H1 (cell line): ENCODE results near the gene SCRN1. TPM values are rescaled to one million over a fixed set of nuclear protein-coding genes. Genes with fewer than 3 reads are reported as not detected.

ENCODE experiments used
- CTCF ChIA-PET: fragments of 300-600 bp; sonication (Branson Sonifier 250); formaldehyde crosslinking; loops from one replicate; lab custom pipeline; 2021; ENCODE audit not compliant: partially characterized antibody; lab: Charles Lee
- POLR2A ChIA-PET: fragments of 300-600 bp; sonication (Branson Sonifier 250); formaldehyde crosslinking; loops from one replicate; lab custom pipeline; 2021; ENCODE audit warnings: inconsistent platforms; ENCODE audit not compliant: partially characterized antibody; lab: Charles Lee
- DNase-seq, 2 experiments: peaks; one replicate each; pipeline versions ENCODE4 v3.0.0 to v3.0.0-alpha.2; 2010 to 2022; ENCODE audit warnings: low spot score in 2 of 2, low read depth in 1 of 2, mixed read lengths in 1 of 2
- FAIRE-seq: peaks from 2 replicates; lab custom pipeline; 2011; peaks lifted over from hg19 to GRCh38; lab: Jason Lieb, UNC
- H2AFZ ChIP-seq: 2 replicates; pipeline ENCODE4 v1.8.1; 2012; ENCODE audit warnings: low read length, inconsistent platforms
- H2AK5ac ChIP-seq: 2 replicates; pipeline ENCODE4 v1.6.1; 2013; ENCODE audit warnings: low read depth, low read length
- H2BK120ac ChIP-seq: replicated peaks from 2 replicates; pipeline ENCODE3; 2013; ENCODE audit warnings: low read depth, low read length, inconsistent platforms
- H2BK12ac ChIP-seq: 2 replicates; pipeline ENCODE4 v1.6.1; 2013; ENCODE audit warnings: low read depth, low read length
- H2BK15ac ChIP-seq: 2 replicates; pipeline ENCODE4 v1.6.1; 2013; ENCODE audit warnings: low read length
- H2BK20ac ChIP-seq: 2 replicates; pipeline ENCODE4 v1.6.1; 2013; ENCODE audit warnings: low read length
- H2BK5ac ChIP-seq: 2 replicates; pipeline ENCODE4 v1.6.1; 2013; ENCODE audit warnings: low read depth, low read length
- H3K14ac ChIP-seq: 2 replicates; pipeline ENCODE4 v1.6.1; 2013; ENCODE audit warnings: inconsistent platforms; ENCODE audit not compliant: insufficient read length
- H3K18ac ChIP-seq: 2 replicates; pipeline ENCODE4 v1.6.1; 2013; ENCODE audit warnings: low read length; ENCODE audit errors: extremely low read depth
- H3K23ac ChIP-seq: 2 replicates; pipeline ENCODE4 v1.6.1; 2013; ENCODE audit warnings: inconsistent platforms; ENCODE audit not compliant: insufficient read length
- H3K23me2 ChIP-seq: 2 replicates; pipeline ENCODE4 v1.6.1; 2013; ENCODE audit warnings: low read depth, low read length
- H3K27ac ChIP-seq: 2 replicates; pipeline ENCODE4 v1.6.1; 2011; ENCODE audit warnings: low read depth, low read length, inconsistent platforms
- H3K27me3 ChIP-seq, 4 experiments: replicated peaks in 1 of 4; 1 replicate in 1 of 4; 2 replicates in 3 of 4; pipeline versions ENCODE4 v1.6.1 to v1.8.1; 2011 to 2013; ENCODE audit warnings: low read length in 3 of 4, mild to moderate bottlenecking in 3 of 4, inconsistent platforms in 2 of 4, mixed read lengths in 2 of 4, moderate library complexity in 1 of 4; ENCODE audit not compliant: control insufficient read depth in 3 of 4, insufficient read depth in 3 of 4; ENCODE audit errors: extremely low read depth in 1 of 4
- H3K36me3 ChIP-seq, 4 experiments: 2 replicates each; pipeline versions ENCODE4 v1.6.1 to v1.8.1; 2011 to 2013; ENCODE audit warnings: mild to moderate bottlenecking in 4 of 4, low read length in 3 of 4, moderate library complexity in 2 of 4, control low read depth in 1 of 4, inconsistent platforms in 1 of 4; ENCODE audit not compliant: insufficient read depth in 4 of 4, control insufficient read depth in 2 of 4
- H3K4ac ChIP-seq: replicated peaks from 2 replicates; pipeline ENCODE3; 2013; ENCODE audit warnings: low read length, low read depth, mixed read lengths, inconsistent platforms; ENCODE audit not compliant: insufficient read length
- H3K4me1 ChIP-seq, 4 experiments: replicated peaks in 1 of 4; 1 replicate in 1 of 4; 2 replicates in 3 of 4; pipeline versions ENCODE4 v1.6.1 to v1.8.1; 2011 to 2013; ENCODE audit warnings: low read length in 3 of 4, inconsistent platforms in 2 of 4, mixed read lengths in 1 of 4; ENCODE audit not compliant: insufficient read depth in 4 of 4, control insufficient read depth in 3 of 4
- H3K4me2 ChIP-seq, 2 experiments: 2 replicates each; pipeline versions ENCODE4 v1.6.1 to v1.8.1; 2011 to 2013; ENCODE audit warnings: low read depth in 2 of 2, low read length in 2 of 2, control low read depth in 1 of 2, inconsistent platforms in 1 of 2, mild to moderate bottlenecking in 1 of 2; ENCODE audit not compliant: insufficient read depth in 1 of 2
- H3K4me3 ChIP-seq, 4 experiments: fragments of 200-600, 300-600 bp in 1 of 4; sonication (generic), shearing (Covaris generic), sonication (Bioruptor Twin) in 1 of 4; 2 replicates each; pipeline versions ENCODE4 v1.5.1 to v1.8.1; 2011 to 2016; ENCODE audit warnings: low read length in 4 of 4, low read depth in 3 of 4, control low read depth in 2 of 4, inconsistent platforms in 2 of 4, mild to moderate bottlenecking in 2 of 4, mixed read lengths in 1 of 4, moderate library complexity in 1 of 4; ENCODE audit not compliant: insufficient read depth in 2 of 4; ENCODE audit errors: extremely low read depth in 1 of 4
- H3K56ac ChIP-seq: replicated peaks from 2 replicates; pipeline ENCODE3; 2013; ENCODE audit warnings: low read depth, mild to moderate bottlenecking, mixed read lengths, low read length, inconsistent platforms; ENCODE audit not compliant: insufficient read length
- H3K79me1 ChIP-seq: 2 replicates; pipeline ENCODE4 v1.6.1; 2013; ENCODE audit warnings: low read depth, low read length, control low read depth
- H3K79me2 ChIP-seq, 2 experiments: 2 replicates each; pipeline versions ENCODE4 v1.6.1 to v1.8.1; 2012 to 2013; ENCODE audit warnings: low read length in 2 of 2, mild to moderate bottlenecking in 2 of 2, inconsistent platforms in 1 of 2; ENCODE audit not compliant: insufficient read depth in 2 of 2, control insufficient read depth in 1 of 2
- H3K9ac ChIP-seq, 4 experiments: replicated peaks in 1 of 4; 1 replicate in 1 of 4; 2 replicates in 3 of 4; pipeline versions ENCODE4 v1.6.1 to v1.8.1; 2011 to 2013; ENCODE audit warnings: low read depth in 3 of 4, low read length in 3 of 4, control low read depth in 2 of 4, mild to moderate bottlenecking in 2 of 4, moderate library complexity in 2 of 4, inconsistent platforms in 1 of 4; ENCODE audit errors: extremely low read depth in 1 of 4
- H3K9me3 ChIP-seq, 2 experiments: 2 replicates each; pipeline versions ENCODE4 v1.6.1 to v1.8.1; 2012 to 2013; ENCODE audit warnings: mild to moderate bottlenecking in 2 of 2, moderate library complexity in 2 of 2, control low read depth in 1 of 2, inconsistent platforms in 1 of 2, low read depth in 1 of 2, low read length in 1 of 2, mixed read lengths in 1 of 2; ENCODE audit not compliant: insufficient read depth in 2 of 2
- H4K20me1 ChIP-seq, 2 experiments: replicated peaks in 1 of 2; 2 replicates each; pipeline versions ENCODE3 to v1.8.1; 2011 to 2013; ENCODE audit warnings: inconsistent platforms in 2 of 2, low read length in 2 of 2, mild to moderate bottlenecking in 1 of 2; ENCODE audit not compliant: insufficient read depth in 2 of 2, control insufficient read depth in 1 of 2
- H4K5ac ChIP-seq: 2 replicates; pipeline ENCODE4 v1.6.1; 2013; ENCODE audit warnings: low read length, low read depth, mixed read lengths, inconsistent platforms; ENCODE audit not compliant: insufficient read length
- H4K8ac ChIP-seq: 2 replicates; pipeline ENCODE4 v1.8.0; 2013; ENCODE audit warnings: mild to moderate bottlenecking, moderate library complexity, low read length, inconsistent platforms; ENCODE audit not compliant: insufficient read depth; ENCODE audit errors: extremely low read depth
- H4K91ac ChIP-seq: replicated peaks from 2 replicates; pipeline ENCODE3; 2013; ENCODE audit warnings: low read length, mixed read lengths, inconsistent platforms; ENCODE audit not compliant: insufficient read length
- KDM5A ChIP-seq: fragments of 200-600 bp; IDR thresholded peaks from 2 replicates; pipeline ENCODE4 v1.7.1; 2012; ENCODE audit warnings: mild to moderate bottlenecking, low read length, inconsistent platforms, mixed read lengths
- RNF2 ChIP-seq: fragments of 200-900, 300-1000 bp; sonication (generic); IDR thresholded peaks from 2 replicates; pipeline ENCODE4 v1.7.1; 2016; ENCODE audit warnings: borderline replicate concordance, low read depth, mild to moderate bottlenecking, antibody characterized with exemption, low read length; ENCODE audit not compliant: poor library complexity, severe bottlenecking; ENCODE audit errors: missing control alignments
- SP1 ChIP-seq: IDR thresholded peaks from 2 replicates; pipeline ENCODE4 v1.6.1; 2011; ENCODE audit warnings: low read depth, low read length
- SP2 ChIP-seq: IDR thresholded peaks from 2 replicates; pipeline ENCODE4 v1.6.1; 2012; ENCODE audit warnings: mild to moderate bottlenecking, low read length, inconsistent platforms
- SRF ChIP-seq: IDR thresholded peaks from 2 replicates; pipeline ENCODE4 v1.6.1; 2011; ENCODE audit warnings: mild to moderate bottlenecking, low read depth, low read length, moderate library complexity
- WGBS, 2 experiments: shearing (Covaris generic) in 1 of 2; methylation state at CpG; one replicate each; pipeline versions ENCODE4 v1.1.6 to v1.1.7; 2013 to 2015; ENCODE audit warnings: low lambda C conversion rate in 2 of 2, mixed read lengths in 2 of 2, inconsistent platforms in 1 of 2, low coverage in 1 of 2, missing lambda C conversion rate in 1 of 2; ENCODE audit not compliant: insufficient replicate concordance in 2 of 2, insufficient coverage in 1 of 2, insufficient read length in 1 of 2; ENCODE audit errors: extremely low coverage in 1 of 2, missing lambda C conversion rate in 1 of 2; 5-methylcytosine and 5-hydroxymethylcytosine counted together
- polyA plus RNA-seq, 7 experiments: library from polyadenylated mRNA; depleted of rRNA in 3 of 7; stranded (reverse) in 5 of 7; unstranded in 2 of 7; fragments of >200 nt in 5 of 7; fragments of 200-250 nt in 2 of 7; gene quantifications; 1 replicate in 5 of 7; 2 replicates in 1 of 7; 4 replicates in 1 of 7; pipeline versions ENCODE4 v1.2.1 to v1.2.3, GENCODE V29; 2011 to 2013; ENCODE audit warnings: missing spikeins in 2 of 7, mixed read lengths in 2 of 7
- total RNA-seq: library from RNA; stranded (reverse); fragmentation: NEBNext Ultra II Directional; extraction: Animal tissue kit (Norgen Biotek cat#: 25700); gene quantifications from 2 replicates; pipeline ENCODE4 v1.2.1, GENCODE V29; 2021

SCRN1 gene
- total and polyA plus RNA-seq, 2 of the 8 experiments (the other 6 are each of a cell fraction or from before 2014, with no cell fraction given) = 36.0 to 75.8 TPM

- H4K5ac ChIP-seq = no peak overlapping the region
- H3K79me1 ChIP-seq = no peaks in the 10 kb centered on the region
- no peak overlapping the region for H2BK12ac ChIP-seq
- no peaks in the 10 kb centered on the region for H3K4me1 ChIP-seq
- H2BK15ac ChIP-seq = no peak overlapping the region
- no peak overlapping the region for H3K27ac ChIP-seq
- TF ChIP-seq SP1 (no peak), KDM5A (no peak), SP2 (no peak), SRF (no peak), RNF2 (no peak)
- H3K36me3 ChIP-seq = peaks cover 0 to 7% (median 2%) of the 10 kb centered on the region in 4 experiments; a peak in 2 of 8 replicates
- H2BK20ac ChIP-seq = no peak overlapping the region
- no peak overlapping the region for H3K14ac ChIP-seq
- 94 to 100% methylated on average over 1 to 6 of the region's 6 CpGs for WGBS, 2 experiments
- H3K23me2 ChIP-seq = no peaks in the 10 kb centered on the region
- no peaks in the 10 kb centered on the region for H3K79me2 ChIP-seq
- H2BK120ac ChIP-seq = no peak overlapping the region
- H3K4ac ChIP-seq = no peak overlapping the region
- H3K27me3 ChIP-seq = no peaks in the 10 kb centered on the region
- no peak overlapping the region for H4K8ac ChIP-seq
- POLR2A ChIA-PET = no interaction called here
- no peak overlapping the region for H2AFZ ChIP-seq
- H4K91ac ChIP-seq = no peak overlapping the region
- H3K9me3 ChIP-seq = no peaks in the 10 kb centered on the region
- DNase-seq = no peak
- H3K56ac ChIP-seq = no peak overlapping the region
- no peak overlapping the region for H2BK5ac ChIP-seq
- FAIRE-seq = no peak
- no peak overlapping the region for H3K4me3 ChIP-seq
- no peak overlapping the region for H2AK5ac ChIP-seq
- no peaks in the 10 kb centered on the region for H4K20me1 ChIP-seq
- H3K9ac ChIP-seq = no peak overlapping the region
- H3K18ac ChIP-seq = no peak overlapping the region
- no peak overlapping the region for H3K23ac ChIP-seq
- CTCF ChIA-PET = interaction anchor here (0.7 to 2.5 kb wide), 3 partner anchors 32 to 62 kb away, joined by 4 to 10 read pairs (median 9); no protein-coding TSS in a partner anchor
- H3K4me2 ChIP-seq = no peak overlapping the region
Observed at GRCh38 chr7:30010021-30010420, 20.4 kb upstream of the SCRN1 start.
